Thyroid gland (tissue), 4 donors: ENCODE results near the gene SYS1. TPM values are rescaled to one million over a fixed set of nuclear protein-coding genes. Genes with fewer than 3 reads are reported as not detected.

Source experiments
- DNase-seq, 2 donors: peaks; one replicate each; pipeline ENCODE4 v3.0.0-alpha.2; 2019
- H3K27ac ChIP-seq, 3 donors: fragments of 200-600 bp; sonication (generic); 1 replicate in 2 of 3; 2 replicates in 1 of 3; pipeline ENCODE4 v1.5.1; 2016 to 2019; ENCODE audit warnings: mild to moderate bottlenecking in 1 of 3, moderate library complexity in 1 of 3
- H3K27me3 ChIP-seq: fragments of 200-600 bp; sonication (generic); one replicate; pipeline ENCODE4 v1.5.1; 2019
- H3K36me3 ChIP-seq, 2 donors: fragments of 200-600 bp; sonication (generic); one replicate each; pipeline ENCODE4 v1.5.1; 2016 to 2019
- H3K4me1 ChIP-seq, 2 donors: fragments of 200-600 bp; sonication (generic); one replicate each; pipeline ENCODE4 v1.5.1; 2017 to 2019
- H3K4me3 ChIP-seq, 3 donors: fragments of 200-600 bp; sonication (generic); replicated peaks in 1 of 3; 1 replicate in 2 of 3; 2 replicates in 1 of 3; pipeline ENCODE4 v1.5.1; 2016; ENCODE audit warnings: mild to moderate bottlenecking in 1 of 3
- H3K9me3 ChIP-seq: fragments of 200-600 bp; sonication (generic); one replicate; pipeline ENCODE4 v1.5.1; 2017
- POLR2A ChIP-seq, 2 donors: fragments of 450-650 bp; IDR thresholded peaks; one replicate each; pipeline ENCODE4 v1.6.1; 2017; ENCODE audit warnings: antibody characterized with exemption in 2 of 2, mild to moderate bottlenecking in 2 of 2, moderate library complexity in 1 of 2
- WGBS, 2 donors: methylation state at CpG; one replicate each; pipeline ENCODE4 v1.1.5; 2017; 5-methylcytosine and 5-hydroxymethylcytosine counted together
- intact Hi-C: fragments of 100-400 bp; cut with DNase I; formaldehyde crosslinking; loops from one replicate; pipeline ENCODE4 v1.15.1; 2023
- total RNA-seq, 4 donors: library from RNA; depleted of rRNA; stranded (reverse); fragments of >200 nt; gene quantifications; one replicate each; pipeline ENCODE4 v1.2.3, GENCODE V29; 2016
- TF ChIP-seq, protein P1 (sequence below), 6 experiments: fragments of 200-600 bp in 3 of 6; fragments of 450-650 bp in 3 of 6; sonication (generic) in 3 of 6; IDR thresholded peaks; one replicate each; pipeline ENCODE4 v1.5.1; 2016 to 2019; ENCODE audit warnings: antibody characterized with exemption in 6 of 6, mild to moderate bottlenecking in 2 of 6, inconsistent platforms in 1 of 6, moderate library complexity in 1 of 6

The SYS1 gene
- total RNA-seq, 4 donors from 2014 or later = 52.7 to 86.1 (median 76.6) TPM

DNA sequence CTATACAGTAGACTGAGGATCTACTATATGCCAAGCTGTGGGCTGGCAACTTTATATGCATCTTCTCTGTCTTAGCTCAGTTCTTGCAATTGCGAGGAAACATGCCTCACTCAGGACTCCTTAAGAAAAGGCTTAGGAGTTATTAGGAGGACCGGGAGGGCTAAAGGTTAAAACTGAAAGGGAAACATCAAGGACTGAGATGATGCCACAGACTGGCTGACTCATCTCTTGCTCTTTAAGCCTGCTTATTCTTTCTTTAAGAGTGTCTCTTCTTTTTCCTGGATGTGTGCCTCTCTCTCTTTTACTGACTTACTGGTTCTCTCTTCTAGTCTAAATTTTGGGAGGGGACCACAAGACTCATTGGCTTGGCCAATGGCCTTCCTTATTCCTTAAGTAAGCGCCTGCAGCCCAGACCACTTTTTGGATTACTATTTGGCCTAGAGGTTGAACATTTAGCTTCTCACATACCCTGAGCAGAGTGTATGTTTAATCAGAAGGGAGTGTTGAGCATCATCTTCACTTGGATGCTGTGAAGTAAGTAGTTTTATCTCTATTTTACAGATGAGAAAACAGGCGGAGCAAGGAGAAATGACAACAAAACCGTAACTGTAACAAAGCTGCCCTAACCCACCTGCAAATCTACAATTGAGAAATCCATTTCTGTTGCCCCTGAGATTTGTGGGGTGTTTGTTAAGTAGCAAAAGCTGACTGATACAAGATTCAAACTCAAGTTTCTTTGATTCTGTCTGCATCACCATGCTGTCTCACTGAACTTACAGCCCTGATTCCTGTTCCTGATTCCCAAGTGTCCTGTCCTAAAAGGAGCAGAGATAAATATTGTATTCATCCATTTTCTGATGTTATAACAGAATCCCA lies 7.5 kb upstream of the SYS1 start:
- TF ChIP-seq, protein P1, sequence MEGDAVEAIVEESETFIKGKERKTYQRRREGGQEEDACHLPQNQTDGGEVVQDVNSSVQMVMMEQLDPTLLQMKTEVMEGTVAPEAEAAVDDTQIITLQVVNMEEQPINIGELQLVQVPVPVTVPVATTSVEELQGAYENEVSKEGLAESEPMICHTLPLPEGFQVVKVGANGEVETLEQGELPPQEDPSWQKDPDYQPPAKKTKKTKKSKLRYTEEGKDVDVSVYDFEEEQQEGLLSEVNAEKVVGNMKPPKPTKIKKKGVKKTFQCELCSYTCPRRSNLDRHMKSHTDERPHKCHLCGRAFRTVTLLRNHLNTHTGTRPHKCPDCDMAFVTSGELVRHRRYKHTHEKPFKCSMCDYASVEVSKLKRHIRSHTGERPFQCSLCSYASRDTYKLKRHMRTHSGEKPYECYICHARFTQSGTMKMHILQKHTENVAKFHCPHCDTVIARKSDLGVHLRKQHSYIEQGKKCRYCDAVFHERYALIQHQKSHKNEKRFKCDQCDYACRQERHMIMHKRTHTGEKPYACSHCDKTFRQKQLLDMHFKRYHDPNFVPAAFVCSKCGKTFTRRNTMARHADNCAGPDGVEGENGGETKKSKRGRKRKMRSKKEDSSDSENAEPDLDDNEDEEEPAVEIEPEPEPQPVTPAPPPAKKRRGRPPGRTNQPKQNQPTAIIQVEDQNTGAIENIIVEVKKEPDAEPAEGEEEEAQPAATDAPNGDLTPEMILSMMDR (IDR thresholded peaks at IDR 0.05) = no peak
- TF ChIP-seq POLR2A (IDR thresholded peaks at IDR 0.05) = no peak
- H3K27ac ChIP-seq = no peak overlapping the region
- no peaks in the 10 kb centered on the region for H3K36me3 ChIP-seq
- H3K4me1 ChIP-seq = peaks cover 13 to 33% of the 10 kb centered on the region in 2 donors
- 43 to 79% methylated on average over 5 of the region's 5 CpGs for whole genome bisulfite sequencing, 2 donors
- intact Hi-C loops = no loop called here
- DNase-seq = no peak
- H3K4me3 ChIP-seq = no peak overlapping the region
- H3K27me3 ChIP-seq = no peaks in the 10 kb centered on the region
- H3K9me3 ChIP-seq = no peaks in the 10 kb centered on the region

- peak in 1 of 2 donors; percentile 56 for TF ChIP-seq POLR2A (IDR thresholded peaks at IDR 0.05)
- TF ChIP-seq, protein P1 (IDR thresholded peaks at IDR 0.05) = peak in 1 of 6 experiments; percentile 18
- H3K4me3 ChIP-seq = no peak overlapping the region
These were observed 4.5 kb upstream of the SYS1 start for GRCh38 chr20:45358282-45359068.

GRCh38 chr20:45359069-45359405 lies 3.9 kb upstream of the SYS1 start:
- intact Hi-C loops = no loop called here
- H3K36me3 ChIP-seq = no peaks in the 10 kb centered on the region
- no peak for DNase-seq
- peak overlapping the region; percentile 37 to 82 (median 81) for H3K27ac ChIP-seq
- no peak overlapping the region for H3K4me3 ChIP-seq
- 90 to 91% methylated on average over 7 of the region's 7 CpGs for WGBS, 2 donors
- no peak for TF ChIP-seq POLR2A (IDR thresholded peaks at IDR 0.05)
- TF ChIP-seq, protein P1 (IDR thresholded peaks at IDR 0.05) = no peak
- no peaks in the 10 kb centered on the region for H3K27me3 ChIP-seq
- peaks cover 23 to 44% of the 10 kb centered on the region in 2 donors for H3K4me1 ChIP-seq
- H3K9me3 ChIP-seq = no peaks in the 10 kb centered on the region

More at GRCh38 chr20:45358282-45359068, 4.5 kb upstream of the SYS1 start:
- 25 to 35% methylated on average over 10 of the region's 10 CpGs for WGBS, 2 donors
- Histone ChIP-seq H3K4me1 (peaks cover 18 to 40% of the 10 kb centered on the region in 2 donors), H3K9me3 (no peaks in the 10 kb centered on the region), H3K27ac (peak overlapping the region; percentile 37 to 82 (median 81)), H3K36me3 (no peaks in the 10 kb centered on the region), H3K27me3 (no peaks in the 10 kb centered on the region)
- peak; percentile 94 to 95 for DNase-seq
- intact Hi-C loops = no loop called here

GRCh38 chr20:45359406-45360148 lies 3.4 kb upstream of the SYS1 start:
- Histone ChIP-seq H3K4me3 (no peak overlapping the region), H3K4me1 (peaks cover 25 to 46% of the 10 kb centered on the region in 2 donors), H3K27me3 (no peaks in the 10 kb centered on the region), H3K27ac (peak overlapping the region; percentile 37 to 82 (median 81)), H3K36me3 (no peaks in the 10 kb centered on the region), H3K9me3 (no peaks in the 10 kb centered on the region)
- intact Hi-C loops = no loop called here
- WGBS, 2 donors = 66 to 82% methylated on average over 9 of the region's 9 CpGs
- TF ChIP-seq POLR2A (IDR thresholded peaks at IDR 0.05) = no peak
- TF ChIP-seq, protein P1 (IDR thresholded peaks at IDR 0.05) = no peak
- DNase-seq = no peak
